Effector memory CD4-positive, alpha-beta T cell (primary cell): ENCODE measurements around the gene GCK.

ENCODE experiments used
- DNase-seq, 3 donors: peaks; one replicate each; pipeline ENCODE4 v3.0.0-alpha.2; 2020
- H3K27ac ChIP-seq: 2 replicates; pipeline ENCODE4 v1.7.0; 2013; ENCODE audit warnings: mild to moderate bottlenecking, low read length, moderate library complexity; ENCODE audit not compliant: insufficient read depth, poor library complexity, severe bottlenecking
- H3K27me3 ChIP-seq: replicated peaks from 2 replicates; pipeline ENCODE4 v1.7.0; 2013; ENCODE audit warnings: mild to moderate bottlenecking, low read length; ENCODE audit not compliant: insufficient read depth, control insufficient read depth, poor library complexity, severe bottlenecking
- H3K36me3 ChIP-seq: 2 replicates; pipeline ENCODE4 v1.7.0; 2013; ENCODE audit warnings: mild to moderate bottlenecking, low read length, moderate library complexity; ENCODE audit not compliant: control insufficient read depth, insufficient read depth
- H3K4me1 ChIP-seq: 2 replicates; pipeline ENCODE4 v1.7.0; 2013; ENCODE audit warnings: low read length, mild to moderate bottlenecking; ENCODE audit not compliant: control insufficient read depth, insufficient read depth, poor library complexity, severe bottlenecking
- H3K4me3 ChIP-seq: 2 replicates; pipeline ENCODE4 v1.7.0; 2013; ENCODE audit warnings: low read length, low read depth, mild to moderate bottlenecking; ENCODE audit not compliant: insufficient read depth, poor library complexity, severe bottlenecking
- H3K9me3 ChIP-seq: 2 replicates; pipeline ENCODE4 v1.7.0; 2013; ENCODE audit warnings: mild to moderate bottlenecking, low read length, moderate library complexity; ENCODE audit not compliant: control insufficient read depth

Gene GCK

GRCh38 chr7:44191171-44191570, 1.9 kb upstream of the GCK start:
- no peak overlapping the region for H3K4me3 ChIP-seq
- H3K4me1 ChIP-seq, result no peaks in the 10 kb centered on the region
- no peak for DNase-seq
- H3K9me3 ChIP-seq, result no peaks in the 10 kb centered on the region
- no peak overlapping the region for H3K27ac ChIP-seq
- no peaks in the 10 kb centered on the region for H3K27me3 ChIP-seq
- H3K36me3 ChIP-seq, result no peaks in the 10 kb centered on the region

GRCh38 chr7:44189993-44190872, 994 bp upstream of the GCK start:
- no peak overlapping the region for H3K4me3 ChIP-seq
- H3K27me3 ChIP-seq, result no peaks in the 10 kb centered on the region
- no peak overlapping the region for H3K27ac ChIP-seq
- no peak for DNase-seq
- no peaks in the 10 kb centered on the region for H3K36me3 ChIP-seq
- H3K4me1 ChIP-seq, result no peaks in the 10 kb centered on the region
- H3K9me3 ChIP-seq, result no peaks in the 10 kb centered on the region

- Histone ChIP-seq H3K27ac (no peak overlapping the region), H3K4me1 (no peaks in the 10 kb centered on the region), H3K27me3 (no peaks in the 10 kb centered on the region), H3K36me3 (no peaks in the 10 kb centered on the region), H3K9me3 (no peaks in the 10 kb centered on the region), H3K4me3 (no peak overlapping the region)
- no peak for DNase-seq
Observed at GRCh38 chr7:44188480-44189225, 586 bp downstream of the GCK start.

GRCh38 chr7:44187636-44188416, 1.4 kb downstream of the GCK start:
- DNase-seq, result no peak
- Histone ChIP-seq H3K9me3 (no peaks in the 10 kb centered on the region), H3K36me3 (no peaks in the 10 kb centered on the region), H3K27me3 (no peaks in the 10 kb centered on the region), H3K27ac (no peak overlapping the region), H3K4me3 (no peak overlapping the region), H3K4me1 (no peaks in the 10 kb centered on the region)

GRCh38 chr7:44186736-44187135, 2.5 kb downstream of the GCK start:
- Histone ChIP-seq H3K27me3 (no peaks in the 10 kb centered on the region), H3K4me3 (no peak overlapping the region), H3K27ac (no peak overlapping the region), H3K4me1 (no peaks in the 10 kb centered on the region), H3K9me3 (no peaks in the 10 kb centered on the region), H3K36me3 (no peaks in the 10 kb centered on the region)
- no peak for DNase-seq

GRCh38 chr7:44185729-44186128, 3.5 kb downstream of the GCK start:
- Histone ChIP-seq H3K27me3 (no peaks in the 10 kb centered on the region), H3K4me1 (no peaks in the 10 kb centered on the region), H3K27ac (no peak overlapping the region), H3K36me3 (no peaks in the 10 kb centered on the region), H3K9me3 (no peaks in the 10 kb centered on the region), H3K4me3 (no peak overlapping the region)
- no peak for DNase-seq

- Histone ChIP-seq H3K4me3 (no peak overlapping the region), H3K36me3 (no peaks in the 10 kb centered on the region), H3K4me1 (no peaks in the 10 kb centered on the region), H3K27ac (no peak overlapping the region), H3K27me3 (no peaks in the 10 kb centered on the region), H3K9me3 (no peaks in the 10 kb centered on the region)
- DNase-seq, result no peak
Observed at GRCh38 chr7:44184873-44185446, 4.3 kb downstream of the GCK start.

- H3K4me3 ChIP-seq, result no peak overlapping the region
- H3K4me1 ChIP-seq, result no peaks in the 10 kb centered on the region
- H3K27me3 ChIP-seq, result no peaks in the 10 kb centered on the region
- no peaks in the 10 kb centered on the region for H3K9me3 ChIP-seq
- no peak overlapping the region for H3K27ac ChIP-seq
- no peaks in the 10 kb centered on the region for H3K36me3 ChIP-seq
- no peak for DNase-seq
Observed at GRCh38 chr7:44184206-44184872, 4.9 kb downstream of the GCK start.

- H3K4me1 ChIP-seq, result no peaks in the 10 kb centered on the region
- H3K4me3 ChIP-seq, result no peak overlapping the region
- H3K27ac ChIP-seq, result no peak overlapping the region
- no peaks in the 10 kb centered on the region for H3K27me3 ChIP-seq
- DNase-seq, result no peak
- no peaks in the 10 kb centered on the region for H3K9me3 ChIP-seq
- H3K36me3 ChIP-seq, result no peaks in the 10 kb centered on the region
Observed at GRCh38 chr7:44183386-44183785, 5.9 kb downstream of the GCK start.
